Measurements from ENCODE around the gene PODXL.

DNA sequence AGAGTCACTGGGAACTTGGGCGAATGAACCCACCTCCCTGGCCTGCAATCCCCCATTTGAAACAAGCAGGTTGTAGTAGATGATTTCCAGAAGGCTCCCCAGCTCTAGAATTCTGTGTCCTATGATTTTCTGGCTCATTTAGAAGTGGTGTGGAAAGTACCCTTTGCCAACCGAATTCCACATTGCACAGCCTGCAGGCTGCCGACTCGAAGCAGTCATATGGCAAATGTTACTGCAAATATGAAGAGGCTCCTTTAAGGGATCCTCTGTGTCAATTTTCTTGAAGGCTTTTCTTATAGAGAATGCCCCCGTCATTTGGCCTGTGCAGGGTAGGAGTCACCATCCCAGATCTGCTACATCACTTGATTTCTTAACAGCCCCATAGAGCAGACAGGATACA, 5.6 kb downstream of the PODXL start:
- TF ChIP-seq, protein P1, sequence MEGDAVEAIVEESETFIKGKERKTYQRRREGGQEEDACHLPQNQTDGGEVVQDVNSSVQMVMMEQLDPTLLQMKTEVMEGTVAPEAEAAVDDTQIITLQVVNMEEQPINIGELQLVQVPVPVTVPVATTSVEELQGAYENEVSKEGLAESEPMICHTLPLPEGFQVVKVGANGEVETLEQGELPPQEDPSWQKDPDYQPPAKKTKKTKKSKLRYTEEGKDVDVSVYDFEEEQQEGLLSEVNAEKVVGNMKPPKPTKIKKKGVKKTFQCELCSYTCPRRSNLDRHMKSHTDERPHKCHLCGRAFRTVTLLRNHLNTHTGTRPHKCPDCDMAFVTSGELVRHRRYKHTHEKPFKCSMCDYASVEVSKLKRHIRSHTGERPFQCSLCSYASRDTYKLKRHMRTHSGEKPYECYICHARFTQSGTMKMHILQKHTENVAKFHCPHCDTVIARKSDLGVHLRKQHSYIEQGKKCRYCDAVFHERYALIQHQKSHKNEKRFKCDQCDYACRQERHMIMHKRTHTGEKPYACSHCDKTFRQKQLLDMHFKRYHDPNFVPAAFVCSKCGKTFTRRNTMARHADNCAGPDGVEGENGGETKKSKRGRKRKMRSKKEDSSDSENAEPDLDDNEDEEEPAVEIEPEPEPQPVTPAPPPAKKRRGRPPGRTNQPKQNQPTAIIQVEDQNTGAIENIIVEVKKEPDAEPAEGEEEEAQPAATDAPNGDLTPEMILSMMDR (IDR thresholded peaks at IDR 0.05; ENCODE audit: insufficient read depth, low read length, poor library complexity, severe bottlenecking): no peak
- TF ChIP-seq EZH2phosphoT487 (conservative IDR thresholded peaks at IDR 0.05; ENCODE audit: low read length): no peak

Data from SU-DHL-6 (cell line).